Stomach (tissue), 4 donors: ENCODE results near the gene PHKB.

Experiments
- CTCF ChIP-seq, 7 experiments: fragments of 450-650 bp in 4 of 7; fragments of 200-600 bp in 3 of 7; sonication (generic) in 3 of 7; IDR thresholded peaks; one replicate each; pipeline ENCODE4 v1.5.1; 2016 to 2019; ENCODE audit warnings: antibody characterized with exemption in 7 of 7, control low read depth in 2 of 7, mild to moderate bottlenecking in 1 of 7
- POLR2A ChIP-seq, 4 donors: fragments of 450-650 bp; IDR thresholded peaks; one replicate each; pipeline ENCODE4 v1.6.1; 2016; ENCODE audit warnings: antibody characterized with exemption in 4 of 4, control low read depth in 2 of 4, mild to moderate bottlenecking in 1 of 4, moderate library complexity in 1 of 4
- POLR2AphosphoS5 ChIP-seq, 3 donors: sonication (generic); formaldehyde crosslinking; IDR thresholded peaks; one replicate each; pipeline ENCODE4 v1.6.1; 2016; ENCODE audit warnings: antibody characterized with exemption in 3 of 3

- no peak for TF ChIP-seq CTCF (IDR thresholded peaks at IDR 0.05)
- TF ChIP-seq POLR2A (IDR thresholded peaks at IDR 0.05), result no peak
- TF ChIP-seq POLR2AphosphoS5 (IDR thresholded peaks at IDR 0.05), result no peak
Measured at GRCh38 chr16:47586121-47586520, 125.0 kb downstream of the PHKB start.
